HCT116 (cell line): Measurements from ENCODE around the gene IPO13. TPM values are rescaled to one million over a fixed set of nuclear protein-coding genes. Genes with fewer than 3 reads are reported as not detected.

Source experiments
- ATAC-seq: fragments of 200-7000 bp; cut with Tn5 transposase; 2 replicates; pipeline ENCODE4 v1.9.1; 2020; ENCODE audit warnings: mild to moderate bottlenecking, moderate library complexity
- BruUV-seq: library from RNA; stranded (reverse); fragments of 400-500 nt; replicated peaks from 2 replicates; lab custom pipeline; 2021; lab: Mats Ljungman, UMichigan
- CTCF ChIA-PET: fragments of 300-600 bp; sonication (Branson Sonifier 250); formaldehyde crosslinking; loops from one replicate; lab custom pipeline; 2021; ENCODE audit warnings: antibody characterized with exemption; lab: Charles Lee
- POLR2A ChIA-PET: fragments of 300-600, 350-600 bp; sonication (Branson Sonifier 250); formaldehyde crosslinking; loops from one replicate; lab custom pipeline; 2021; ENCODE audit warnings: antibody characterized with exemption; lab: Charles Lee
- RAD21 ChIA-PET, 2 experiments: fragments of 300-600 bp; sonication (Branson Sonifier 250); formaldehyde crosslinking; loops; one replicate each; lab custom pipeline; 2023; ENCODE audit warnings: low total read pairs in 2 of 2; ENCODE audit not compliant: uncharacterized antibody in 2 of 2, unreplicated experiment in 2 of 2, low non-redundant PET in 1 of 2; lab: Charles Lee
- DNase-seq: peaks from one replicate; pipeline ENCODE4 v3.0.0-alpha.2; 2010; ENCODE audit warnings: low read depth, low spot score
- H2AFZ ChIP-seq: fragments of 200-600 bp; shearing (Covaris generic), sonication (generic); 2 replicates; pipeline ENCODE4 v1.6.1; 2017; ENCODE audit warnings: low read depth, mixed run types, mixed read lengths, antibody characterized with exemption, low read length; ENCODE audit not compliant: poor library complexity, severe bottlenecking
- H3K27ac ChIP-seq: 2 replicates; pipeline ENCODE4 v1.5.1; 2012; ENCODE audit warnings: low read depth, low read length
- H3K27me3 ChIP-seq: fragments of 200-600 bp; sonication (generic); 2 replicates; pipeline ENCODE4 v1.6.1; 2016; ENCODE audit warnings: mixed run types, low read length, mixed read lengths; ENCODE audit not compliant: insufficient read depth
- H3K36me3 ChIP-seq, 2 experiments: fragments of 200-500 bp in 1 of 2; fragments of 200-600 bp in 1 of 2; sonication (Bioruptor generic) in 1 of 2; sonication (generic) in 1 of 2; 2 replicates each; pipeline versions ENCODE4 v1.5.1 to v1.6.1; 2014 to 2016; ENCODE audit warnings: low read length in 2 of 2, inconsistent platforms in 1 of 2, mixed read lengths in 1 of 2, mixed run types in 1 of 2; ENCODE audit not compliant: insufficient read depth in 2 of 2, control insufficient read depth in 1 of 2
- H3K4me1 ChIP-seq, 2 experiments: fragments of 200-600 bp in 1 of 2; sonication (generic) in 1 of 2; 2 replicates each; pipeline versions ENCODE4 v1.5.1 to v1.6.1; 2012 to 2017; ENCODE audit warnings: low read length in 2 of 2, inconsistent platforms in 1 of 2, mild to moderate bottlenecking in 1 of 2, mixed read lengths in 1 of 2, mixed run types in 1 of 2, moderate library complexity in 1 of 2; ENCODE audit not compliant: insufficient read depth in 2 of 2, control insufficient read depth in 1 of 2
- H3K4me2 ChIP-seq: fragments of 200-600 bp; sonication (generic); 2 replicates; pipeline ENCODE4 v1.6.1; 2017; ENCODE audit warnings: mixed run types, low read length, mixed read lengths
- H3K4me3 ChIP-seq, 2 experiments: fragments of 200-600 bp in 1 of 2; sonication (generic) in 1 of 2; replicated peaks in 1 of 2; 2 replicates each; pipeline ENCODE4 v1.5.1; 2011 to 2016; ENCODE audit warnings: low read length in 2 of 2, control low read depth in 1 of 2, low read depth in 1 of 2, mild to moderate bottlenecking in 1 of 2, mixed read lengths in 1 of 2, mixed run types in 1 of 2
- H3K79me2 ChIP-seq: fragments of 200-600 bp; sonication (generic); 2 replicates; pipeline ENCODE4 v1.6.1; 2017; ENCODE audit warnings: mild to moderate bottlenecking, mixed run types, low read length, moderate library complexity, mixed read lengths; ENCODE audit not compliant: insufficient read depth
- H3K9ac ChIP-seq: fragments of 200-600 bp; sonication (generic); 2 replicates; pipeline ENCODE4 v1.6.1; 2016; ENCODE audit warnings: low read length, mixed read lengths
- H3K9me2 ChIP-seq: fragments of 200-600 bp; sonication (generic), shearing (Covaris generic); 2 replicates; pipeline ENCODE4 v1.6.1; 2017; ENCODE audit warnings: mixed run types, mild to moderate bottlenecking, moderate library complexity; ENCODE audit not compliant: insufficient read depth
- H3K9me3 ChIP-seq, 2 experiments: fragments of 200-500 bp in 1 of 2; fragments of 200-600 bp in 1 of 2; sonication (Bioruptor generic) in 1 of 2; sonication (generic) in 1 of 2; 2 replicates each; pipeline ENCODE4 v1.6.1; 2014 to 2017; ENCODE audit warnings: low read length in 2 of 2, mixed read lengths in 2 of 2, inconsistent platforms in 1 of 2, low read depth in 1 of 2, mild to moderate bottlenecking in 1 of 2, mixed run types in 1 of 2, moderate library complexity in 1 of 2; ENCODE audit not compliant: control insufficient read depth in 1 of 2, insufficient read depth in 1 of 2
- H4K20me1 ChIP-seq: fragments of 200-600 bp; sonication (generic), shearing (Covaris generic); 2 replicates; pipeline ENCODE4 v1.6.1; 2017; ENCODE audit warnings: mixed run types, mild to moderate bottlenecking, moderate library complexity; ENCODE audit not compliant: insufficient read depth
- EGR1 ChIP-seq: IDR thresholded peaks from 2 replicates; pipeline ENCODE4 v1.6.1; 2012; ENCODE audit warnings: low read depth
- ELF1 ChIP-seq: IDR thresholded peaks from 2 replicates; pipeline ENCODE4 v1.6.1; 2012; ENCODE audit warnings: low read depth, borderline replicate concordance
- JUND ChIP-seq: IDR thresholded peaks from 2 replicates; pipeline ENCODE4 v1.6.1; 2012
- POLR2A ChIP-seq: IDR thresholded peaks from 2 replicates; pipeline ENCODE4 v1.7.0; 2011; ENCODE audit warnings: borderline replicate concordance; ENCODE audit not compliant: insufficient read depth, insufficient read length; ENCODE audit errors: extremely low read depth
- SIN3A ChIP-seq: IDR thresholded peaks from 2 replicates; pipeline ENCODE4 v1.6.1; 2012; ENCODE audit warnings: low read depth
- YY1 ChIP-seq: IDR thresholded peaks from 2 replicates; pipeline ENCODE4 v1.6.1; 2011; ENCODE audit warnings: low read length, low read depth, moderate library complexity, mild to moderate bottlenecking; ENCODE audit not compliant: insufficient replicate concordance; ENCODE audit errors: extremely low read depth
- intact Hi-C: fragments of 100-400 bp; cut with micrococcal nuclease; formaldehyde crosslinking; loops from 2 replicates; pipeline ENCODE4 v1.10.0; 2022
- total RNA-seq: library from RNA; stranded (reverse); gene quantifications from one replicate; pipeline ENCODE4 v1.2.1, GENCODE V29; 2021; ENCODE audit not compliant: unreplicated experiment
- TF ChIP-seq, protein P1 (sequence below), 3 experiments: fragments of 200-600 bp in 1 of 3; sonication (generic) in 1 of 3; IDR thresholded peaks in 2 of 3; conservative IDR thresholded peaks in 1 of 3; 2 replicates each; pipeline ENCODE4 v1.5.1; 2012 to 2017; ENCODE audit warnings: low read depth in 2 of 3, low read length in 2 of 3, antibody characterized with exemption in 1 of 3, borderline replicate concordance in 1 of 3, control low read depth in 1 of 3, mild to moderate bottlenecking in 1 of 3, mixed read lengths in 1 of 3, mixed run types in 1 of 3, moderate library complexity in 1 of 3; ENCODE audit not compliant: insufficient read depth in 1 of 3
- TF ChIP-seq, protein P2 (sequence below): IDR thresholded peaks from 2 replicates; pipeline ENCODE4 v1.6.1; 2011; ENCODE audit warnings: mild to moderate bottlenecking, low read length, moderate library complexity; ENCODE audit not compliant: insufficient replicate concordance; ENCODE audit errors: extremely low read depth
- TF ChIP-seq, protein P3 (sequence below): IDR thresholded peaks from 2 replicates; pipeline ENCODE4 v1.6.1; 2012
- TF ChIP-seq, protein P4 (sequence below): IDR thresholded peaks from 2 replicates; pipeline ENCODE4 v1.6.1; 2012

The IPO13 gene
- total RNA-seq, 1 experiment from 2014 or later, result 18.7 TPM

DNA sequence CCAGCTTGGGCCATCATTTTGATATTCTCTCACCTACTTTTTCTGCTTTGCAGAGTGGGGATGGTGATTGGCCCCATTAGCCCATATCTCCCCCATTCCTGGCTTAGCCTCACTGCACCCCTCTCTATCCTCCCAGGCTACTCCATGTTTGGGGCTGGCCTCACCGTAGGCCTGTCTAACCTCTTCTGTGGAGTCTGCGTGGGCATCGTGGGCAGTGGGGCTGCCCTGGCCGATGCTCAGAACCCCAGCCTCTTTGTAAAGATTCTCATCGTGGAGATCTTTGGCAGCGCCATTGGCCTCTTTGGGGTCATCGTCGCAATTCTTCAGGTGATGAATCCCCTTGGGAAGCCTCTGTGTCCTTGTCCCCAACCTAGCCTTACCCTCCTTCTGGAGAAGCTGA, 30.1 kb downstream of the IPO13 start:
- POLR2A ChIA-PET, result no interaction called here
- H3K27ac ChIP-seq, result no peak overlapping the region
- no peaks in the 10 kb centered on the region for H3K9me2 ChIP-seq
- intact Hi-C loops, result no loop called here
- RAD21 ChIA-PET, result no interaction called here
- H3K4me1 ChIP-seq, result peaks cover 21 to 61% of the 10 kb centered on the region in 2 experiments
- H4K20me1 ChIP-seq, result no peaks in the 10 kb centered on the region
- TF ChIP-seq SIN3A (no peak), YY1 (no peak), EGR1 (no peak)
- TF ChIP-seq, protein P1, sequence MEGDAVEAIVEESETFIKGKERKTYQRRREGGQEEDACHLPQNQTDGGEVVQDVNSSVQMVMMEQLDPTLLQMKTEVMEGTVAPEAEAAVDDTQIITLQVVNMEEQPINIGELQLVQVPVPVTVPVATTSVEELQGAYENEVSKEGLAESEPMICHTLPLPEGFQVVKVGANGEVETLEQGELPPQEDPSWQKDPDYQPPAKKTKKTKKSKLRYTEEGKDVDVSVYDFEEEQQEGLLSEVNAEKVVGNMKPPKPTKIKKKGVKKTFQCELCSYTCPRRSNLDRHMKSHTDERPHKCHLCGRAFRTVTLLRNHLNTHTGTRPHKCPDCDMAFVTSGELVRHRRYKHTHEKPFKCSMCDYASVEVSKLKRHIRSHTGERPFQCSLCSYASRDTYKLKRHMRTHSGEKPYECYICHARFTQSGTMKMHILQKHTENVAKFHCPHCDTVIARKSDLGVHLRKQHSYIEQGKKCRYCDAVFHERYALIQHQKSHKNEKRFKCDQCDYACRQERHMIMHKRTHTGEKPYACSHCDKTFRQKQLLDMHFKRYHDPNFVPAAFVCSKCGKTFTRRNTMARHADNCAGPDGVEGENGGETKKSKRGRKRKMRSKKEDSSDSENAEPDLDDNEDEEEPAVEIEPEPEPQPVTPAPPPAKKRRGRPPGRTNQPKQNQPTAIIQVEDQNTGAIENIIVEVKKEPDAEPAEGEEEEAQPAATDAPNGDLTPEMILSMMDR (IDR thresholded peaks at IDR 0.05 in 2 of 3, conservative IDR thresholded peaks at IDR 0.05 in 1 of 3; ENCODE audit: borderline replicate concordance in 1 of 3, insufficient read depth in 1 of 3, low read depth in 2 of 3, low read length in 2 of 3), result no peak
- TF ChIP-seq, all 23 proteins: peak for 0
- Histone ChIP-seq H2AFZ (no peak overlapping the region), H3K36me3 (peaks cover 13 to 48% of the 10 kb centered on the region in 2 experiments; a peak in 3 of 4 replicates), H3K27me3 (no peaks in the 10 kb centered on the region), H3K4me2 (no peak overlapping the region), H3K9me3 (no peaks in the 10 kb centered on the region), H3K9ac (no peak overlapping the region), H3K4me3 (no peak overlapping the region), H3K79me2 (peaks cover 66% of the 10 kb centered on the region)
- ATAC-seq, result no peak
- BruUV-seq, result no TSS peak
- DNase-seq, result no peak
- CTCF ChIA-PET, result no interaction called here

DNA sequence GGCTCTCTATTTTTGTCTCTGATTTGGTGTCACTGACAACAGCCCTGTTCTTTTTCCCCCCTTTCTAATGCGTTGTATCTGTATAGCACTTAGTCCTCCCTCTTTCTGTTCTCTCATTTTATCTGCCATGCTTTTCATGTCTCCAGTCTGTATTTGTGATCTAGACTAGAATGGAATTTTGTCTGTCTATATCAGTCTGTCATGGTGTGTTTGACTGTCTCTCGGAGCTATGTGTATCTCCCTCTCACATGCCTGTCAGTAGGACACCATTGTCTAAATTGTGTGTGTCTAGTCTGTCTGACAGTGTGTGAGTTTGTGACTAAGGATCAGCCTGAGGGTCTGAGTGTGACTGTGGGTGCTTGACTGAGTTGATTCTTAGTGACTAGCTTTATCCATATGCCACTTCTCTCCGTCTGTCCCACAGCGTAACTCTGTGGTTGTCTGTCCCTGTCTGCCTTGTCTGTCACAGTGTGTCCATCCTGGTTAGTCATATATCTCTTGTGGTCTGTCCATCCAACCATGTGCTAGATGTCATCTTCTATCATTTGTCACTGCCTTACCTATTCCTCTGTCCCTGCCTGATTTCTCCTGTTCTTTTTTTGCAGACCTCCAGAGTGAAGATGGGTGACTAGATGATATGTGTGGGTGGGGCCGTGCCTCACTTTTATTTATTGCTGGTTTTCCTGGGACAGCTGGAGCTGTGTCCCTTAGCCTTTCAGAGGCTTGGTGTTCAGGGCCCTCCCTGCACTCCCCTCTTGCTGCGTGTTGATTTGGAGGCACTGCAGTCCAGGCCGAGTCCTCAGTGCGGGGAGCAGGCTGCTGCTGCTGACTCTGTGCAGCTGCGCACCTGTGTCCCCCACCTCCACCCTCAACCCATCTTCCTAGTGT, 30.9 kb downstream of the IPO13 start:
- Histone ChIP-seq H3K27ac (peak overlapping the region; percentile 81), H3K9ac (peak overlapping the region; percentile 77), H3K4me2 (peak overlapping the region; percentile 87), H3K4me1 (peaks cover 21 to 61% of the 10 kb centered on the region in 2 experiments), H3K4me3 (peak overlapping the region in 1 of 2 experiments; percentile 73; a peak in 2 of 4 replicates), H2AFZ (no peak overlapping the region), H3K9me3 (no peaks in the 10 kb centered on the region), H4K20me1 (no peaks in the 10 kb centered on the region), H3K27me3 (no peaks in the 10 kb centered on the region), H3K79me2 (peaks cover 73% of the 10 kb centered on the region), H3K9me2 (no peaks in the 10 kb centered on the region), H3K36me3 (peaks cover 10 to 44% of the 10 kb centered on the region in 2 experiments; a peak in 3 of 4 replicates)
- TF ChIP-seq YY1 (no peak), POLR2A (no peak), JUND (no peak), ELF1 (no peak)
- TF ChIP-seq, protein P2, sequence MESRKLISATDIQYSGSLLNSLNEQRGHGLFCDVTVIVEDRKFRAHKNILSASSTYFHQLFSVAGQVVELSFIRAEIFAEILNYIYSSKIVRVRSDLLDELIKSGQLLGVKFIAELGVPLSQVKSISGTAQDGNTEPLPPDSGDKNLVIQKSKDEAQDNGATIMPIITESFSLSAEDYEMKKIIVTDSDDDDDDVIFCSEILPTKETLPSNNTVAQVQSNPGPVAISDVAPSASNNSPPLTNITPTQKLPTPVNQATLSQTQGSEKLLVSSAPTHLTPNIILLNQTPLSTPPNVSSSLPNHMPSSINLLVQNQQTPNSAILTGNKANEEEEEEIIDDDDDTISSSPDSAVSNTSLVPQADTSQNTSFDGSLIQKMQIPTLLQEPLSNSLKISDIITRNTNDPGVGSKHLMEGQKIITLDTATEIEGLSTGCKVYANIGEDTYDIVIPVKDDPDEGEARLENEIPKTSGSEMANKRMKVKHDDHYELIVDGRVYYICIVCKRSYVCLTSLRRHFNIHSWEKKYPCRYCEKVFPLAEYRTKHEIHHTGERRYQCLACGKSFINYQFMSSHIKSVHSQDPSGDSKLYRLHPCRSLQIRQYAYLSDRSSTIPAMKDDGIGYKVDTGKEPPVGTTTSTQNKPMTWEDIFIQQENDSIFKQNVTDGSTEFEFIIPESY, result no peak
- TF ChIP-seq, protein P3, sequence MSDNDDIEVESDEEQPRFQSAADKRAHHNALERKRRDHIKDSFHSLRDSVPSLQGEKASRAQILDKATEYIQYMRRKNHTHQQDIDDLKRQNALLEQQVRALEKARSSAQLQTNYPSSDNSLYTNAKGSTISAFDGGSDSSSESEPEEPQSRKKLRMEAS, result no peak
- TF ChIP-seq, protein P4, sequence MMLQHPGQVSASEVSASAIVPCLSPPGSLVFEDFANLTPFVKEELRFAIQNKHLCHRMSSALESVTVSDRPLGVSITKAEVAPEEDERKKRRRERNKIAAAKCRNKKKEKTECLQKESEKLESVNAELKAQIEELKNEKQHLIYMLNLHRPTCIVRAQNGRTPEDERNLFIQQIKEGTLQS, result no peak
- intact Hi-C loops, result no loop called here
- ATAC-seq (no peak), DNase-seq (no peak)
- CTCF ChIA-PET, result interaction anchor here (1.3 kb wide), 1 partner anchor 71 kb away, joined by 3 read pairs; no protein-coding TSS in a partner anchor
- RAD21 ChIA-PET, result no interaction called here
- no TSS peak for BruUV-seq
- POLR2A ChIA-PET, result interaction anchor here (0.6 kb wide), 1 partner anchor 330 kb away, joined by 3 read pairs; no protein-coding TSS in a partner anchor
